Measurements from ENCODE around the gene FIG4.
"Not testable (repeated sequence)": the region's sequence is repeated elsewhere in the genome, so short reads cannot be mapped to it uniquely, and the experiment has no call there.

The FIG4 gene

DNA sequence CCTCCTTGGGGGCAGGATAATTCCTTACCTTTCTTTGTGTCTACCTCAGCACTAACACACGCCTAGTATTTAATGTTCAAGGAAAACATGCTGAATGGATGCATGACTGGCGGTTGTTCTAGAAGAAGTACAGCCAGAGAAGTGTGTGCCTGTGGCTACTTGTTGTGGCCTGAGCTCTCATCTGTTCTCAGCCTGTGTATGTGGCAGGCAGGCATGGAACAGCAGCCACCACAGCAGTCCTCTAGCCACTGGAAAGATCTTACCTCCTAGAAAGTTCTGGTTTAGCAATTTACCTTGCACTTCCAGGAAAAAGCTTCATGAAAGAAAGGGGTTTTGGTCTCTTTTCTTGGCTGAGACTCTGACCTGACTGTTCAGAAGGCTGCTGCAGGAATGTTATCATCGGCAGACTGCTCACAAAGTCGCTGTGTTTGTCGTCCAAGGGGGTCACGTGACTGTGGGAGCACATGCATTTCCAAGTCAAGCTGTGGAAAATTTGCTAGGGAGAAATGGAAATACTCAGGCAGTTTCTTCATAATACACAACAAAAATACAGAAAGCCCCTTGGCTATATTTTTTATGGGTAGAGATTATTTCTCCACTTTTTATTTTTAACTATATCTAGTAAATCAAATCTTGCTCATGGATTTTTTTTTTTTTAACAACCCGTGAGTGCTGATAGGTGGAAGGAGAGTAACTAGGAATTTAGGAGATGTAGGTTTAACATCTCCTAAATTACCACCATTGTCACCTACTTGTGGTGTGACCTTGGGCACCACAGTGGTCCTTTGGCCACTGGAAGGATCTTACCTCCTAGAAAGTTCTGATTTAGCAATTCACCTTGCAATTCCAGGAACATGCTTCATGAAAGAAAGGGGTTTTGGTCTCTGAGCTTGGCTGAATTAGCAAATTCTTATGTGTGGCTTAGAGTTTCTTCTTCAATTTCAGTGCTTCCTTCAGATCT is 176.2 kb downstream of the FIG4 start:
- peak in 1 of 2 experiments; percentile 12 for DNase-seq (ENCODE audit: low read depth in 1 of 2, low spot score in 1 of 2)
- no peak for TF ChIP-seq JUND (IDR thresholded peaks at IDR 0.05; ENCODE audit: low read depth)
- in situ Hi-C loops (cut with HindIII; ENCODE audit: low pct_unique_long_range_greater_than_20kb, low sequenced_read_pairs): no loop called here

DNA sequence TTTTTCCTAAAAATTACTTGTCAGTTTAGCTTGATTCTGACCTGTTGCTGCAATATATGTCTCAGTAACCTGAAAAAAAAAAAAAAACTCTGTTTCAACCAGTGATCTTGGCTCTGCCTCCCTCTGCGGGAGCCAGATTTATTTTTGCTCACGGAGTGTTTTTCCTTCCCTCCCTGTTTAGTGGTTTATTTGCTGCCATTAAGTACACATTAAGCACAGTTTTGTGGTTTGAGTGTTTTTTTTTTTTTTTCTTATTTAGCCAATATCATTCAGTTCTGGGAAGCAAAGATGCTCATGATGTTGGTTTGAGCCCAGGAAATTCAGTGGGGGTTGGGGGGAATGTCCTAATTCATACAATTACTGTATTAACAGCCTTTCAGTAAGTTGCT is 176.9 kb downstream of the FIG4 start:
- in situ Hi-C loops (cut with HindIII; ENCODE audit: low pct_unique_long_range_greater_than_20kb, low sequenced_read_pairs): no loop called here
- no peak for DNase-seq (ENCODE audit: low read depth in 1 of 2, low spot score in 1 of 2)
- no peak for TF ChIP-seq JUND (IDR thresholded peaks at IDR 0.05; ENCODE audit: low read depth)

DNA sequence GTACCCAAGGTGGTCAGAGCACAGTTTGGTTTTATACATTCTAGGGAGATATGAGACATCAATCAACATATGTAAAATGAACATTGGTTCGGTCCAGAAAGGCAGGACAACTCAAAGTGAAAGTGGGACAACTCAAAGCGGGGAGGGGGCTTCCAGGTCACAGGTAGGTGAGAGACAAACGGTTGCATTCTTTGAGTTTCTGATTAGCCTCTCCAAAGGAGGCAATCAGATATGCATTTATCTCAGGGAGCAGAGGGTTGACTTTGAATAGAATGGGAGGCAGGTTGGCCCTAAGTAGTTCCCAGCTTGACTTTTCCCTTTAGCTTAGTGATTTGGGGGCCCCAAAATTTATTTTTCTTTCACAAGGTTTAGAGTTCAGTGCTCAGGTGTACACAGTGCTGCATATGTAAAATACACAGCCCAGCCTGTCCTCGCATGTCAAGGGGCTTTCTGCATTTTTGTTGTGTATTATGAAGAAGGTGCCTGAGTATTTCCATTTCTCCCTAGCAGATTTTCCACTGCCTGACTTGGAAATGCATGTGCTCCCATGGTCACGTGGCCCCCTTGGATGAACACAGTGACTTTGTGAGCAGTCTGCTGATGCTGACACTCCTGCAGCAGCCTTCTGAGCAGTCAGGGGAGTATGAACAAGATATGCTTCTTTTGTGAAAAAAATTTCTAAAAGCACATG is 178.4 kb downstream of the FIG4 start:
- in situ Hi-C loops (cut with HindIII; ENCODE audit: low pct_unique_long_range_greater_than_20kb, low sequenced_read_pairs); DNase-seq (ENCODE audit: low read depth in 1 of 2, low spot score in 1 of 2): not testable (repeated sequence)

DNA sequence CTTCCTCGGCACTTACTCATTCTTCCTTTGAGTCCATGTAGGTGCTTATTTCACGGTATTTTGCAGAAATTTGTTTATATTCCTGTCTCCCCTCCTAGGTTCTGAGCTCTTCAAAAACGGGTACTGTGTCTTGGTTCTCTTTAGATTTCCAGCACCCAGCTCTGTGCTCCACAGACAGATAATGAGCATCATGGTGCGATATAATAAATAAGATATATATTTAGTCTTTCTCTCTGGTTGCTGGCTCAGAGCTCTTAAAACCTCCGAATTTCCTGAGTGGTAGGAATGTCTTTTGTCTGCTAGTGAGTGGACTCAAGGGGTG is 179.0 kb downstream of the FIG4 start:
- in situ Hi-C loops (cut with HindIII; ENCODE audit: low pct_unique_long_range_greater_than_20kb, low sequenced_read_pairs): no loop called here
- no peak for DNase-seq (ENCODE audit: low read depth in 1 of 2, low spot score in 1 of 2)
- TF ChIP-seq JUND (IDR thresholded peaks at IDR 0.05; ENCODE audit: low read depth): no peak

DNA sequence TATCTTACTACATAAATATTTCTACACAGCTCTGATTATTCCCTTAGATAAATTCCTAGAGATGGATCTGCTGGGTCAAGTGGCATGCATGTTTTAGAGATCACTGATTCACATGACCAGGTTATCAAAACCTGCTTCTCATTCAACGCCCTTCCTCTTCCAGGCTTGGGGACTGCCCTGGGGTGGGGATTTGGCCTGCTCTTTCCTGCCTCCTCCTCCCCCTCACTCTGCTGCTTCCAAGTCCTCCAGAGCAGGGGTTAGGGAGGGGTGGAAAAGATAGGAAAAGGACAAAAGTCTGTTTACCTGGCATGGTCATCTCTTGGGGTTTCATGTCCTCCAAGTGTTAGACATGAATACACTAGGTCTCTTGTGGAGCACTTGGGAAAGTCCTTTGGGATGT is 181.5 kb downstream of the FIG4 start:
- TF ChIP-seq JUND (IDR thresholded peaks at IDR 0.05; ENCODE audit: low read depth): no peak
- DNase-seq (ENCODE audit: low read depth in 1 of 2, low spot score in 1 of 2): no peak
- in situ Hi-C loops (cut with HindIII; ENCODE audit: low pct_unique_long_range_greater_than_20kb, low sequenced_read_pairs): no loop called here

DNA sequence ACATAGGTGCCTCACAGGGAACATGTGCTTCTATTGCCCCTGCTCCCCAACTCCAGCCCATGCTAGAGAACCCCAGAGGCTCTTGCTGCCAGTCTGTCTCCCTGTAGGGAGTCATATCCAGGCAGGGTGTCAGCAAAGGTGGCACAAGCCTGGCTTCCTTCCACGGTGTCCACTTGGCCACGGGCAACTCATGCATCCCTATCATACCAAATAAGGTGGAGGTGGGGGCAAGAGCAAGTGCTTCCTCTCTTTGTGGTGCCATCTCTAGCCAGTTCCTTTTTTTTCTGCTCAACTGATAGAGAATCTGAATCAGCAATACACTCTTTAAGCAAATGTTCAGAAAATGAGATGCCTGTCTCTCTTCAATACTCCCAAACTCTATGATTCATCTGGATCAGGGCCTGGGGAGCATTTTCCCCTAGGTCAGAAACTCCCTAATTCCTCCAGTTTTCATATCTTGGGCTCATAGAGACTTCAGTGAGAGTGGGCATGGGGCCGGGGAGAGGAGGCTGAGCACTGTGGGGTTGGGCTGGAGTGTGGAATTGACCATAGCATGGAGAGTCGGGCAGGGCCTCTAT is 182.0 kb downstream of the FIG4 start:
- DNase-seq (ENCODE audit: low read depth in 1 of 2, low spot score in 1 of 2): no peak
- no peak for TF ChIP-seq JUND (IDR thresholded peaks at IDR 0.05; ENCODE audit: low read depth)
- in situ Hi-C loops (cut with HindIII; ENCODE audit: low pct_unique_long_range_greater_than_20kb, low sequenced_read_pairs): no loop called here

DNA sequence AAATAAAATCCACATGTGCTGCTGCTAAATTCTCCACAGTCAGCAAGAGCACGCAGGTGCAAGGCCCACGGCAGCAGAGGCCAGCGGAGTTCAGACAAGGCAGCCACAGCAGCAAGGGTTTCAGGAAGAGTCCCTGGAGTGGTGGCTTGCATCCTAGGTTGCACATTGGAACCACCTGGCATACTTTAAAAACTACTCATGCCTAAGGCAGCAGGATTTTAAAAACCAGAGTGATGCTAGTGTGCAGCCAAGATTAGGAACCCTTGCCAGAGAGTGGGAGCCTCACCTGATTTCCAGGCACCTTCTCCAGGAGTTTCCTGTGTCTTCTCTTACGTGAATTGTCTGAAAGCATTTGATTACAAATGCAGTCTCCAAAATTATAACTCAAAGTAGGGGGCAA is 183.0 kb downstream of the FIG4 start:
- in situ Hi-C loops (cut with HindIII; ENCODE audit: low pct_unique_long_range_greater_than_20kb, low sequenced_read_pairs): no loop called here
- no peak for TF ChIP-seq JUND (IDR thresholded peaks at IDR 0.05; ENCODE audit: low read depth)
- DNase-seq (ENCODE audit: low read depth in 1 of 2, low spot score in 1 of 2): no peak

DNA sequence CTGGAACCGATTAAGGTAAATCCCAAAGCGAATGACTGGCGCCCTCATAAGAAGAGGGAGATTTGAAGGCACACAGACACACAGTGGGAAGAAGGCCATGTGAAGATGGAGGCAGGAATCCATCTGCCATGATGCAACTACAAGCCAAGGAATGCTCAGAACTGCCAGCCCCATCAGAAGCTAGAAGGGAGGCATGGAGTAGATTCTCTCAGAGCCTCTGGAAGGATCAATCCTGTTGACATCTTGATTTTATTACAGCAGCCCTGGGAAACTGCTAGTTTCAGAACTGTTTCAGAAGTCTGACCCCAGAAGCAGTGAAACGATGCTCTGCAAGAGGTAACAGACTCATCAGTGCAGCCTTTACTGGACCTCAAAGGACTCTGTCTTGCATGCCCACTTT is 183.5 kb downstream of the FIG4 start:
- no peak for TF ChIP-seq JUND (IDR thresholded peaks at IDR 0.05; ENCODE audit: low read depth)
- no peak for DNase-seq (ENCODE audit: low read depth in 1 of 2, low spot score in 1 of 2)
- in situ Hi-C loops (cut with HindIII; ENCODE audit: low pct_unique_long_range_greater_than_20kb, low sequenced_read_pairs): no loop called here

Measured in T47D (cell line).